NCI-H1105 (cell line): Measurements from ENCODE around the gene KCNJ3.
A peak's percentile ranks its signal among the peaks of the same experiment; 100 is the strongest.

Experiments
- DNase-seq: peaks from one replicate; lab custom pipeline; 2025; lab: John Stamatoyannopoulos, UW

Gene KCNJ3, protein sequence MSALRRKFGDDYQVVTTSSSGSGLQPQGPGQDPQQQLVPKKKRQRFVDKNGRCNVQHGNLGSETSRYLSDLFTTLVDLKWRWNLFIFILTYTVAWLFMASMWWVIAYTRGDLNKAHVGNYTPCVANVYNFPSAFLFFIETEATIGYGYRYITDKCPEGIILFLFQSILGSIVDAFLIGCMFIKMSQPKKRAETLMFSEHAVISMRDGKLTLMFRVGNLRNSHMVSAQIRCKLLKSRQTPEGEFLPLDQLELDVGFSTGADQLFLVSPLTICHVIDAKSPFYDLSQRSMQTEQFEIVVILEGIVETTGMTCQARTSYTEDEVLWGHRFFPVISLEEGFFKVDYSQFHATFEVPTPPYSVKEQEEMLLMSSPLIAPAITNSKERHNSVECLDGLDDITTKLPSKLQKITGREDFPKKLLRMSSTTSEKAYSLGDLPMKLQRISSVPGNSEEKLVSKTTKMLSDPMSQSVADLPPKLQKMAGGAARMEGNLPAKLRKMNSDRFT

DNA sequence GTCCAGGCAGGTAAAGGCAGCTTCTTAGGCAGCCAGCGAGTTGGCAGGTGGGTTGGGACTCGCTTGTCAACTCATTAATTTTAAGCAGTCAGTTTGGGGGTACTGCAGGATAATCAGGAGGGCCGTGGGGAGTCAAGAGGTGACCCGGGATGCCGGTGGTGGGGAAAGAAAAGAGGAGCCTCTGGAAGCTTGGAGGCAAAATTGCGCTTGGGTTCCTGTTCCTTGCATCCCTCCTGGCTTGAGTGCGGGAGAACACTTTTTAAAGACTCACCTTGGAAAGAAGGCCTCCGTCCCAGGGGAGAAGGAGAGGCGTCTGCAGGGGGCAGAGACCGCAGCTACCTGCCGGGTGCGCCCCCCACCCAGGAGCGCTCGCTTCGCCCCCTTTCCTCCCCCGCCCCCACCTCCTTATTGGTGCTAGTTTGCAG is at the start of gene KCNJ3:
Gene KCNJ3, plus strand, starts transcription at position 400 of the 425 bp plus-strand sequence. CDS start 81 bp downstream, outside the sequence.
- DNase-seq, result no peak

DNA sequence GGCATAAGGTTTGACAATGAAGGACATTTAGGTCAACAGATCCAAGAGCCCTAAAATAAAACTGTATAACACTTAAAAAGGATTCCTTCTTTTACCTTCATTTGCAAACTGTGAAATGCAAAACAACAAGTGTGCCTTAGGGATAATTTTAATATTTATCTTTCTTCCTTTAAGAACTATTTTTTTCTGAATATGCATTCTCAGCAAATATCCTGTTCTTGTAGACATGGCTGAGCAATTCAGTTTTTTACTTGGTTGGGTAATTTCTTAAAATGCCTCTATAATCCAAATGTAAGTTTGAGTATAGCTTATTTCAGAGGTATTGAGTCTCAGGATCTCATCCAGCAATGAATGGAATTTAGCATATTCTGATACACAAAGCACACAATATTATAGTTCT is 43.0 kb upstream of the KCNJ3 start:
- no peak for DNase-seq

DNA sequence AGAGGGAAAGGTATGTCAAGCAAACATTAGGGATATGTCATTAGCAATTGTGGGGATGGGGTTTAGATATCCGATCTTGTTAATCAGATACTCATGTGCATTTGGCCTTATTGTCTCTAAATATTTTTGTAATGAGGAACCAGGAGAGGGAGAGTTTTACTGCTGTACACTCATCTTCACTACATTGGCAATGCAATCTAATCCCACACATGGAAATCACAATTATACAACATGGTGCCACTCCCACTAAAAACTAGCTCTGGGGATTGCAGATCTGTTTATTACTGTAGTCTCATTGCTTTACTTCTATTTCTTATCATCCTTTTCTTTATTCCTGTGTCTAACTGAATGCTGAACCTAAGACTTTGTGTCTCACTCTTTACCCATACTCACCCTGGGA is 39.6 kb upstream of the KCNJ3 start:
- no peak for DNase-seq

DNA sequence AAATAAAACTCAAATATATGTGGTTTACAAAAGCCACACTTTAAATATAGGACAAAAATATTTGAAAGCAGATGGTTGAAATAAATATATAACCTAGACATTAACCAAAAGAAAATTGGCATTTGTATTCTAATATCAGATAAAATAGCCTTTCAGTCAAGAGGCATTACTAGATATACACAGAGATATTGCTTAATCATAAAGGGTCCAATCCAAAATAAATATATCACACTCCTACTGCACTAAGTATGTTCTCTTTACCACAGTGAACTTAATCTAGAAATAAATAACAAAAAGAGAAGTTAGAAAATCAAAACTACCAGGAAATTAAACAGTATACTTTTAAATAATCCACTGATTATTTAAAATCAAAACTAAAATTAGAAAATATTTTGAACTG is 34.2 kb upstream of the KCNJ3 start:
- DNase-seq, result no peak

DNA sequence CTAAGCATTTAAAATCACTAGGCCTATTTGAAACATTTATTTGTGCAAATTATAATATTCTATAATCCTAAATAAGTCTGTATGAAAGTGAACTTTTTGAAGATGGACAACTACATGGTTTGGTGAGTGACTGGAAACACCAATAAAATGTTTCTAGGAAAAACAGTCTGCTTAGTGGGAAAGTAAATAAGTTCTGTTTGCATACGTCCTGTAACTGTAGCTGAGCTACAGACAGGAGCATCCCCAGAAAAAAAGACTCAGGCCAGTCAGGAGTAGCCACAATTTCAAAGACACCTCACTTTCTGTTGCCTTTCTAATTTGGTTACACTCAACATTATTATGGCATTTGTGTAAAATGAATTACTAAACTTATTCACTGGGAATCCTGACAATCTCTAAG is 28.4 kb upstream of the KCNJ3 start:
- no peak for DNase-seq

DNA sequence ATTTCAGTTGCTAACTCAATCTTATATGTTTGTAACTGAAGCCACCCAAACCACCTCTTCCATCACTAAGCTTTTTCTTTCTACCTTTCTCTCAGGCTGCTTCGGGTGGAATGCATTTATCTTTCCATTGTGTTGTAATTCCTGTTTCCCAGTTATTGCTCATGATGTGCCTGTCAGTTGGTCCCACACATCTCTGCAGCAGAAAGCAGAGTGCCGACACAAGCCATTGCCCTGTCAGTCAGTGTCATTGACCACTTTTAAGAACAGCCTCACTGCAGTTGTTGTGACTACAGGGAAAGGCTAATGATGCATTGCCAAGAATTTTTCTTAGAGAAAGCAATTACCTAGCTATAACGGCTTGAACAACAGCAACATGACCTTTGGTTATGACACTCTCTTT is 24.8 kb upstream of the KCNJ3 start:
- no peak for DNase-seq

DNA sequence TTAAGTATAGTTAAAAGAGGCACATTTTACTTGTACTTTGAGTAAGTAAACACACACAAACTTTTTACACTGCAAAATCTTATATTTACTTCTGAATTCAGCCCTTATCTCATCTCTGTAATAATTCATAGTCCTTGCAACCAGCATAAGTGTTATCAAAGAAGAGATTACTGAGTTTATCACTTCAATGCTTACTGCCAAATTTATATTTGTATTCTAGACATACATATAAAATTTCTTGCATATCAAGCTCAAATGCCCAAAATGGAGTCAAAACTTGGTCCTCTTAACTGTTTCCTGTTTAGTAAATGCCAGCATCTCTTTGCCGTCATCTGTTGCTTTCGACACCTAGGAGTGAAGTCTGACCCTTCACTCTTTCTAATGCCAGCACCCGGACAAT is 21.1 kb upstream of the KCNJ3 start:
- DNase-seq, result no peak

DNA sequence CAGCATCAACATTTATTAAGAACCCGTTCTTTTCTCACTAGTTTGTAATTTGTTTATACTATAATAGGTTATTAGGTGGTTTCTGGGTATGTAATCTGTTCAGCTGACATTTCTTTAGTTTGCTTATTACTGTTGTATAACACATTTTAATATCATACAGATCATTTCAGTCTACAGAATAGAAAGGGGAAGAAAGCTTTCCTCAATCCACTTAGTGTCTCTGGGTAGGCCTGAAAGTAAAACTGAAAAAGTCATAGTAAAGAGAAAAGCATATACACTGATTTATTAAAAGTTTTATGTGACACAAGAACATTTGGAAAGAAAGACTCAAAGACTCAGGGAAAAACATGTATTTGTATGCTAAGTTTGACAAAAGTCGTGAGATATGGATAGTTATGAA is 16.8 kb upstream of the KCNJ3 start:
- DNase-seq, result no peak

DNA sequence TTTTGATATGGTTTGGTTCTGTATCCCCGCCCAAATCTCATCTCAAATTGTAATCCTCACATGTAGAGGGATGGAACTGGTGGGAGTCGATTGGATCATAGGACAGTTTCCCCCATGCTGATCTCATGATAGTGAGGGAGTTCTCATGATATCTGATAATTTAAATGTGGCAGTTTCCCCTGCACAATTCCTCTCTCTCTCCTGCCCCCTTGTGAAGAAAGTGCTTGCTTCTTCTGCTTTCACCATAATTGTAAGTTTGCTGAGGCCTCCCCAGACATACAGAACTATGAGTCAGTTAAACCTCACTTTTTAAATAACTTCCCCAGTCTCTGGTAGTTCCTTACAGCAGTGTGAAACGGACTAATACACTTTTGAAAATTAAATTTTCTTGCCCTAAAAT is 12.3 kb upstream of the KCNJ3 start:
- no peak for DNase-seq

DNA sequence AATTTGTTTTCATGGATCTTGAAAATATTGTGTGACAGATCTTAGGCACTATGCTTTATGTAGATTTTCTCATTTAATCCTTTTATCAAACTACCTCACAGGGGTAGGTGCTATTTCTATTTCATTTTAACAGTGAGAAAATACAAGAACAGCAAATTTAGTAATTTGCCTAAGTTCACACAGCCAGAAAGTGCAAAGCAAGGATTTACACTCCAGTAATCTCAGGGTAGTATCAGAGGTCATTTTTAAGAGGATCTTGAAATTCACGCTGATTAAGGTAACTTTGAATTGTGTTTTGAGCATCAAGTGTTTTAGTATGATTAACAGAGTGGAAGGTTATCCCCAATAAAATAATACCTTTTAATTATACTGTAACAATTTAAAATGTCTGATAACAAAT is 10.1 kb upstream of the KCNJ3 start:
- DNase-seq, result no peak

DNA sequence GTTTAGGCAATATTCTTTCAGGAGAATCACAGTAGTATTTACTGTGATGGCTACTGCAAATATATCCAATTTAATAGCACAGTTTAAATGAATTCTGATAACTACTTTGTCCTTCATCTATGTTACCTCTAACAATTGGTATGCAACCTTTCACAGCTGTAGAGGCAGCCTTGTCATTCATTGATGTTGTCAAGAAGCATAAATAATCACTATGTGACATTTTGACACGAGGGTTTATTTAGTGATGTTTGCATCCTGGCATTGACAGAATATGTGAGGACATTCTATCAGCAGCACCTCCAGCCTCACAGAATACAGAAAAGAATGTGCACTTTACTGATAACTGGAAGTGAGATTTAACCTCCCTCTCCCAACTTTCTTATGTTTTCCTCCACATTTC is 9.3 kb upstream of the KCNJ3 start:
- DNase-seq, result no peak

DNA sequence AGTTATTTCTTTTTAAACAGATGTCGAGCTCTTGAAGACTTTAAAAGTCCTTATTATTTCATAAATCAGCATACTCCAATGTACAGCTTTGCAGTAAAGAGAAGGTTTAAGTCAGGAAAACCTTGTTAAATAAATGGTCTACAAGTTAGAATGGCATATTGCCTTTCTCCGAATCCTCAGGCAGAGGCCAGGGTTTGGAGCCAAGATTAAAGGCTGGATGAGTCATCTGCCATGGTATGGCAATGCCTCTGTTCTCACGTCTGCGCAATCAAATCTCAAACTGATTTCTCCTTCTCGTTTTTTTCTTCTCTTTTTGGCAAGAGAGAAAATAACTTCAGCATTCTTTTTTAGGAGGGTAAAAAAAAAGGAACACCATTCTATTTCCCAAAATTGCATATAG is 5.6 kb upstream of the KCNJ3 start:
- no peak for DNase-seq

DNA sequence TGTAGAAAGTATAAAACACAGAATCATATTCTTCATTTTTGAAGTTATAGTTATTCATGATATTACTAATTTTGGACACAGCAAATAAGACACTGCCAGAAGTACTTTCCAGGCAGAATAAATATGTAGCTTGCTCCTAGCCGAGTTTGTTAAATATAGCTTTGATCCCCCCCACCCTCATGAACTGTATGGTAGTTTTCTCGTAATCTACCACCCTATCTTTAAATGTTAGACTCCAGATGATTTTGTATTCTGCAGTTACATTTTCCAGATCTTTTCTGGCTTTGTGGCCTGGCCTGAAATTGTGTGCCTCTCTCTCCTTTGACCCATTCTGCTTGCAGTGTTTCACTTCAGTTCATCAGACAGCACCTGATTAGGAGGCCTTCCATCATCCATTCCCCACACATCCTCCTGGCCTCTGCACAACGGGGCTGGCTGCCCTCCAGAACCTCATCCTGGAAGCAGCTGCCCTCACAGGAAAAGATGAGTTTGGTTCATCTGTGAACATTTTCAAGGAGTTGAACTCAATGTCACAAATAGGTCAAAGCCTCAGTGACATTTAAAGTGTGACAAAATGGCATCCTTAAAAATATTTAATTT is 4.7 kb upstream of the KCNJ3 start:
- no peak for DNase-seq

DNA sequence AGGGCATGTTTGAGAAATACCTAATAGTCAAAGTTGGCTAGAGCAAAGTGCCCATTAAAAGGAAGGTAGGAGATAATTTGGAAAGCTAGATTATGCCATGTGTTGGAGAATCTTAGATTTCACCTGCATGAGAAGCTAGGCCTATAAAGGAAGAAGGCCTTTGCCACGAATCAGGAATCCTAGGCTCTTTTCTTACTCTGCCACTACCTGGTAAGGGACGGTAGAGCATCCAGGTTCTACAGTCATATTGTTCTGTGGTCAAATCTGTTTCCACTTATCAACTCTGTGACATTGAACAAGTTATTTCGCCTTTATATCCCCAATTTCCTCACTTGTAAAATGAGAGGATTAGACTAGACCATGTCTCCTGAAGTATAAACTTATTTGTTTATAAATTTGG is 3.6 kb upstream of the KCNJ3 start:
- DNase-seq, result no peak

DNA sequence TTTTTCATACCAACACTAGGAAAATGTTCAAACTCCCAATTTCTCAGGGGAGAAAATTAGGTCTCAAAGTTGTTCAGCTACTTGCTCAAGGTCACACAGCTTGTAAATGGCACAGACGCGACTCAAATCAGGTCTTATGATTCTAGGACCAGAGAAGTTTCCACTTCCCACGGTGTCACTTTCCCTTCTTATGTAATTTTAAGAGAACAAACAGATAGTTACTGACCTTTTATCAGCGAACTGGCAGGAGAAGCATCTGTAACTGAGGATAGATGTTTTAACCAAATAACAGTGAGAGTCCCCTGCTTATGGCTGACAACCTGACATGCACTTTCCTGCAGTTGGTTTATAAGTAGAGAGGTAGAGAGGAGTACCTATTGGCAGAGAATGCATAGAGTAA is 2.1 kb upstream of the KCNJ3 start:
- no peak for DNase-seq

DNA sequence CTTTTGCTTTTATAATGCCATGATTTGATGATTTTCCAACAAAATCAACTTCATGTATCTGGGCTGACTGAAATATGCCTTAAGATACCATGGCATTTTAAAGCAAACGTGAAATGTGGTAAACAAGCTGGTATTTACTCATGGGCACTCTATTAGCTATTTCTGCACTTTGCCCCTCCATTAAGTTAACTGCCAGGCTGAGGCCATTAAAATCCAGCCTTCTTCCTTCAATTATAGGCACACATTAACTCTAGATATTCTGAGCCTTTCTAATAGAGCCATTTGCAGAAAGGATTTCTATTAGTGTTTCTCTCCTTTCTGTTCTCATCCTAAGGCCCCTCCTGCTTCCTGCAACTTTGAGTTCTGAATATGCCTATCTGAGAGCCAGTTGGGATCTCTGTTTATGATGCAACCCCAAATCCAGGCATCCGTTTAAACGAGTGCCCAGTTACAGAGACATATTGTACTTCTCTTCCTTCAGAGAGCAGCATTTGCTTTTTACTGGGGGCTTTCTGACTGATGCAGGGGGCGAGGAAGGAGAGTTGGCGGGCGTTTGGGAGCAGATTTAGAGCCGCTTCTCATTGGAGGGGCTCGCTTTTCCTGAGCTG is 1.6 kb upstream of the KCNJ3 start:
- DNase-seq, result peak; percentile 49

DNA sequence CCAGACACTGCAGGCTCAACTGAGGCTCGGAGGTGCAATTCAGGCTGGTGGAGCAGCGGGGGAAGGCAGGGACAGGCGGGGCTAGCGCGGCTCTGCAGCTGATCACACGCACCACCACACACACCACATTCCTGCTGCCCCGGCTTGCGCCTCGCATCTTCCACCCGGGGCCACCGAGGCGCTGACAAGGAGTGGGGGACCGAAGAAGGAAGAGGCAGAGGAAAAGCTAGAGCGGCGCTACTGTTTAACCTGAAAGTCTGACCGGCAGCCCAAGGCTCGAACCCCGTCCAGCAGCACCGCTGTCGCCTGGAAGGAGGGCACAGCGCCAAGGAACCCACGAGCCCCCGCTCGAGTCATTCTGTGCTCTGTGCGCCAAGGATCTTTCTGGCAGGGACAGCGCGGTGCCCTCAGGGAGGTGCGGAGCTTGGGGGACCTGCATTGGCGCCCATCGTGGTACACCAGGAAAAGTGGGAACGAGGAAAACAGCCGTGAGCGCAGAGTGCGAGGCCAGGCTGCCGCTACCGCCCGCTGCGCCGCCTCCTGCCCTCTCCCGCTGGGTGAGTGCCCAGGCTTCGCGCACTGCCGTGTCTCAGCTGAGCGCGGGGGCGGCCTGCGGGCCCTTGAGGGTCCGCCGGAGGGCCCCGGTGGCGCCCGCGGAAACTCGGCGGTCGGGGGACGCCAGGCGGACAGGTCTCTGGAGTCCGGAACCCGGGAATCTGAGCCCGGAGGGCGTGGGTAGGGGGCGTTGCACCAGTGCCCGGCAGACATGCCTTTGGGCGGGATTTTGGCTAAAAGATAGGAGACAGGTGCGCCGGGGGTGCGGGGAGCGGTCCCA is 860 bp upstream of the KCNJ3 start:
- peak; percentile 41 for DNase-seq

DNA sequence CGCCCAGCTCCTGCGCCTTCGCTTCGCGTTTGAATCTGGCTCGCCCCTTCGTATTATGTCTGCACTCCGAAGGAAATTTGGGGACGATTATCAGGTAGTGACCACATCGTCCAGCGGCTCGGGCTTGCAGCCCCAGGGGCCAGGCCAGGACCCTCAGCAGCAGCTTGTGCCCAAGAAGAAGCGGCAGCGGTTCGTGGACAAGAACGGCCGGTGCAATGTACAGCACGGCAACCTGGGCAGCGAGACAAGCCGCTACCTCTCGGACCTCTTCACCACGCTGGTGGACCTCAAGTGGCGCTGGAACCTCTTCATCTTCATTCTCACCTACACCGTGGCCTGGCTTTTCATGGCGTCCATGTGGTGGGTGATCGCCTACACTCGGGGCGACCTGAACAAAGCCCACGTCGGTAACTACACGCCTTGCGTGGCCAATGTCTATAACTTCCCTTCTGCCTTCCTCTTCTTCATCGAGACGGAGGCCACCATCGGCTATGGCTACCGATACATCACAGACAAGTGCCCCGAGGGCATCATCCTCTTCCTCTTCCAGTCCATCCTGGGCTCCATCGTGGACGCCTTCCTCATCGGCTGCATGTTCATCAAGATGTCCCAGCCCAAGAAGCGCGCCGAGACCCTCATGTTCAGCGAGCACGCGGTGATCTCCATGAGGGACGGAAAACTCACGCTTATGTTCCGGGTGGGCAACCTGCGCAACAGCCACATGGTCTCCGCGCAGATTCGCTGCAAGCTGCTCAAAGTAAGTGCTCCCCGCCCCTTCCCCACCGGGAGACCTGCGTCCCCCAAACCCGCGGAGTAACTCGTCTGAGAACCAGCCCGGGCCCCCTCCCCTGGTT is 453 bp downstream of the KCNJ3 start:
- no peak for DNase-seq

DNA sequence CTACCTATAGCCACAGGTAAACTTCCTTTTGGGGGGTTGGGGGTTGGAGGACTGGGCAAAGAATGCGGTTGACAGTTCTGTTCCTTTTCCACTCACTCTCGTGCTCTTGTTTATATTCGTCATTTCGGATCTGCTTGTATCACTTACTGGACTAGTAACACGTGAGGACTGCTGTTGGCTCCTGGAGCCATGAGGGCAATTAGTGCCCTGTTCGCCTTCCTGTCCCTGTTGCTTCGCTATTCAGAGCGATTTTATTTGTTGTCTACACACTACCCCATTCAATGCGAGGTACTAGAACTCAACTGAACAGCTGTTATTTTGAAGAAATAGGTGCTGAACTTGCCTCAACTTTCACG is 1.1 kb downstream of the KCNJ3 start:
- DNase-seq, result no peak

DNA sequence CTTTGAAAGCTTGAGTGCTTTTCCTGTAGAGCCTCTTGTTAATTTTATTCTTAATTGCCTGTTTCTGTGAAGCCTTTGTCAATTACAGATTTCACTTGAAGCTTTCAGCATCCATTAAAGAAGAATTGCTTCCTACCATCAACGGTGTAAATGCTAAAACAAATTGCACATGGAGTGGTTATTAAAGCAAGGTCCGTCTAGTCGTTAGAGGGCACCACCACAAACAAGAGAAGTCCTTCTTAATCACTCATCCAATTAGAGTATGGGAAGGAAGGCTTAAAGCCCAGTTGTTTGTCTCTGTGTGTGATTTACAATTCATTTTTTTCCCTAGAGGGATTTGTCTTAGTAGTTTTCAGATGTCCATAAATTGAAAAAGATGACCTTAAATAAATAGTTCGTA is 1.6 kb downstream of the KCNJ3 start:
- no peak for DNase-seq

DNA sequence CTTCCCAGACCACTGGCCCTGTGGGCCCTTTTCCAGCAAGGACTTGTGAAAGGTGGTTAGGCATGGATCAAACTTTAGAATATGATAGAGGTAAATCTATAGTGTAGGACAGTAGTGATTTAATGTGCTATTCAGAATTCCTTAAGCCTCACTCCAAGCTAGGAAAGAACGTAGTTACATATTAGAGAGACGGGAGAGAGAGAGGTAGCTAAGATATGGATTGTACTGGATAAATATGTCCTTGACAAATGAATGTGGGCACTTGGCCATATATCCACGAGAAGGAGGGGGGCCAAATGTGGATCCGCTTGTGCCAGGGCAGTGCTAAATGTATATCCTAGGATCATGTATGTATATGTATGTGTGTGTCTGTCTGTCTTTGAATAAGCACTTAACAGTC is 6.5 kb downstream of the KCNJ3 start:
- no peak for DNase-seq

DNA sequence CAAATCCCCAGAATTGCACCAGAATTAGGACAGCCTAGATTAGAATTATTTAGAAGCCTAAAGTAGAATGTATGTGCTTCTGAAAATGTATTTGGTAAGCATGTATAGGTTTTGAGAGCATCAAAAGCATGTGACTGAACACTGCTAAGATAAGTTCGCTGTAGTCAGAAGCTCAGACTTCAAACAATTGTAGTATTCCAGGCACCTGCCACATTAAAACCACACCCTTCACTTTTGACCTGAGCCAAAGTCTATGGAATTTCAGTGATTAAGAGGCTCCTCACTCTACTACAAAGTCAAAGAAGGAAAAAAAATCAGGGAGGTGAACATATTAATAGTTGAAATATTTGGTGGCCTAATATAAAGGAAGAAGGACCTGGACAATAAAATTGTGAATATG is 8.2 kb downstream of the KCNJ3 start:
- no peak for DNase-seq
